MM.1S (cell line): ENCODE results near the gene CCNE1.

Source experiments
- CTCF ChIP-seq: fragments of 300-600 bp; sonication (generic); IDR thresholded peaks from 2 replicates; pipeline ENCODE4 v1.5.1; 2016; ENCODE audit warnings: antibody characterized with exemption, low read length, mixed read lengths
- EZH2 ChIP-seq: fragments of 300-600 bp; sonication (generic); optimal IDR thresholded peaks from 2 replicates; pipeline ENCODE3; 2017; ENCODE audit warnings: low read depth, mild to moderate bottlenecking, antibody characterized with exemption, low read length, mixed read lengths

- TF ChIP-seq CTCF (peak; percentile 77), EZH2 (no peak)
Measured at GRCh38 chr19:29858000-29858596, 46.3 kb downstream of the CCNE1 start.
